Liver (tissue), 9 donors: Measurements from ENCODE around the gene SERPINA3. TPM values are rescaled to one million over a fixed set of nuclear protein-coding genes. Genes with fewer than 3 reads are reported as not detected.
A peak's percentile ranks its signal among the peaks of the same experiment; 100 is the strongest.

Experiments used
- DNase-seq: peaks from one replicate; pipeline ENCODE4 v3.0.0-alpha.2; 2017; ENCODE audit warnings: low spot score
- H3K27ac ChIP-seq, 2 donors: one replicate each; pipeline ENCODE4 v1.7.0; 2013; ENCODE audit warnings: inconsistent platforms in 2 of 2, low read length in 2 of 2, control low read depth in 1 of 2, low read depth in 1 of 2, mild to moderate bottlenecking in 1 of 2
- H3K27me3 ChIP-seq, 4 donors: one replicate each; pipeline versions ENCODE4 v1.6.1 to v1.7.0; 2013; ENCODE audit warnings: low read length in 3 of 4, inconsistent platforms in 1 of 4, mild to moderate bottlenecking in 1 of 4, moderate library complexity in 1 of 4; ENCODE audit not compliant: control insufficient read depth in 4 of 4, insufficient read depth in 4 of 4
- H3K36me3 ChIP-seq, 4 donors: one replicate each; pipeline versions ENCODE4 v1.6.1 to v1.7.0; 2013; ENCODE audit warnings: low read length in 3 of 4, mild to moderate bottlenecking in 3 of 4, low read depth in 1 of 4, moderate library complexity in 1 of 4; ENCODE audit not compliant: control insufficient read depth in 4 of 4, insufficient read depth in 3 of 4
- H3K4me1 ChIP-seq, 4 donors: one replicate each; pipeline versions ENCODE4 v1.6.1 to v1.7.0; 2013; ENCODE audit warnings: low read length in 3 of 4, mild to moderate bottlenecking in 3 of 4, moderate library complexity in 1 of 4; ENCODE audit not compliant: control insufficient read depth in 4 of 4, insufficient read depth in 4 of 4
- H3K4me3 ChIP-seq, 3 donors: one replicate each; pipeline versions ENCODE4 v1.6.1 to v1.7.0; 2013; ENCODE audit warnings: low read length in 3 of 3, control low read depth in 1 of 3, low read depth in 1 of 3, mild to moderate bottlenecking in 1 of 3
- H3K9ac ChIP-seq, 2 donors: one replicate each; pipeline ENCODE4 v1.7.0; 2013; ENCODE audit warnings: low read length in 2 of 2, mild to moderate bottlenecking in 2 of 2, moderate library complexity in 2 of 2, control low read depth in 1 of 2, low read depth in 1 of 2
- H3K9me3 ChIP-seq, 4 donors: one replicate each; pipeline versions ENCODE4 v1.6.1 to v1.7.0; 2013; ENCODE audit warnings: low read length in 3 of 4; ENCODE audit not compliant: control insufficient read depth in 4 of 4
- ATF3 ChIP-seq: IDR thresholded peaks from 2 replicates; pipeline ENCODE4 v1.6.1; 2016; ENCODE audit warnings: antibody characterized with exemption
- CTCF ChIP-seq: fragments of 150-350 bp; IDR thresholded peaks from 2 replicates; pipeline ENCODE4 v1.5.1; 2017; ENCODE audit warnings: improper control_type of control experiment, low read depth, low read length; ENCODE audit not compliant: missing input control
- EGR1 ChIP-seq, 2 donors: IDR thresholded peaks; 2 replicates each; pipeline ENCODE4 v1.6.1; 2016 to 2018; ENCODE audit warnings: antibody characterized with exemption in 2 of 2, low read depth in 2 of 2
- FOXA1 ChIP-seq: IDR thresholded peaks from 2 replicates; pipeline ENCODE4 v1.6.1; 2016; ENCODE audit warnings: antibody characterized with exemption
- FOXA2 ChIP-seq: IDR thresholded peaks from 2 replicates; pipeline ENCODE4 v1.6.1; 2016; ENCODE audit warnings: antibody characterized with exemption
- GABPA ChIP-seq, 2 donors: IDR thresholded peaks in 1 of 2; conservative IDR thresholded peaks in 1 of 2; 2 replicates each; pipeline ENCODE4 v1.6.1; 2016; ENCODE audit warnings: antibody characterized with exemption in 2 of 2, mild to moderate bottlenecking in 1 of 2, moderate library complexity in 1 of 2
- HNF4A ChIP-seq, 2 donors: conservative IDR thresholded peaks; 2 replicates each; pipeline ENCODE4 v1.6.1; 2016; ENCODE audit warnings: antibody characterized with exemption in 2 of 2, mild to moderate bottlenecking in 2 of 2
- HNF4G ChIP-seq: IDR thresholded peaks from 2 replicates; pipeline ENCODE4 v1.6.1; 2016; ENCODE audit warnings: antibody characterized with exemption
- JUND ChIP-seq, 2 donors: IDR thresholded peaks; 2 replicates each; pipeline ENCODE4 v1.6.1; 2016; ENCODE audit warnings: antibody characterized with exemption in 2 of 2
- MAX ChIP-seq: IDR thresholded peaks from 2 replicates; pipeline ENCODE4 v1.6.1; 2016; ENCODE audit warnings: antibody characterized with exemption
- RAD21 ChIP-seq, 2 donors: IDR thresholded peaks; 2 replicates each; pipeline ENCODE4 v1.6.1; 2016; ENCODE audit warnings: antibody characterized with exemption in 2 of 2, mild to moderate bottlenecking in 2 of 2
- REST ChIP-seq: IDR thresholded peaks from 2 replicates; pipeline ENCODE4 v1.6.1; 2016; ENCODE audit warnings: antibody characterized with exemption, mild to moderate bottlenecking
- RXRA ChIP-seq, 2 donors: IDR thresholded peaks; 2 replicates each; pipeline ENCODE4 v1.6.1; 2017 to 2018; ENCODE audit warnings: antibody characterized with exemption in 2 of 2, mild to moderate bottlenecking in 1 of 2
- SP1 ChIP-seq: IDR thresholded peaks from 2 replicates; pipeline ENCODE4 v1.6.1; 2018; ENCODE audit warnings: antibody characterized with exemption, mild to moderate bottlenecking
- TAF1 ChIP-seq: conservative IDR thresholded peaks from 2 replicates; pipeline ENCODE4 v1.6.1; 2016; ENCODE audit warnings: antibody characterized with exemption, mild to moderate bottlenecking
- YY1 ChIP-seq: IDR thresholded peaks from 2 replicates; pipeline ENCODE4 v1.6.1; 2016; ENCODE audit warnings: antibody characterized with exemption, mild to moderate bottlenecking
- WGBS: extraction: QIAGEN DNeasy Blood & Tissue Kit; methylation state at CpG from one replicate; pipeline ENCODE4 v1.1.7; 2013; 5-methylcytosine and 5-hydroxymethylcytosine counted together
- polyA plus RNA-seq, 2 donors: library from polyadenylated mRNA; stranded (reverse) in 1 of 2; unstranded in 1 of 2; fragments of 200-250 nt in 1 of 2; fragments of >200 nt in 1 of 2; fragmentation: Nextera tagmentation in 1 of 2; extraction: Ambion mirVana in 1 of 2; gene quantifications; one replicate each; pipeline versions ENCODE4 v1.2.1 to v1.2.3, GENCODE V29; 2013 to 2015
- total RNA-seq, 2 donors: library from RNA; depleted of rRNA; stranded (reverse); fragments of >200 nt; gene quantifications; one replicate each; pipeline ENCODE4 v1.2.3, GENCODE V29; 2014
- donor health status: healthy.
- donor health status: healthy.
- donor health status: healthy.
- donor health status: healthy.
- donor health status: healthy.

Gene SERPINA3
- total and polyA plus RNA-seq, 4 donors, result 2,087 to 17,984 (median 13,009) TPM

GRCh38 chr14:94581127-94581999, 30.8 kb upstream of the SERPINA3 start, which contains the start of gene SERPINA5:
TSS of gene SERPINA5 (plus strand) at chr14:94581426. CDS start at chr14:94587363, 5,937 bp downstream.
- Histone ChIP-seq H3K9ac (peak within 1 kb of the TSS; percentile 71 to 76), H3K4me3 (peak within 1 kb of the TSS; percentile 36 to 79 (median 78)), H3K27me3 (no peaks in the 10 kb centered on the region), H3K27ac (peak within 1 kb of the TSS; percentile 49 to 65), H3K4me1 (peaks cover 15 to 64% (median 51%) of the 10 kb centered on the region in 4 donors), H3K9me3 (no peaks in the 10 kb centered on the region), H3K36me3 (no peaks in the 10 kb centered on the region)
- peak; percentile 77 for DNase-seq
- 21% methylated on average over 18 of the region's 18 CpGs for WGBS
- TF ChIP-seq EGR1 (IDR thresholded peaks at IDR 0.05; ENCODE audit: low read depth in 2 of 2), result no peak
- peak in 1 of 2 donors; percentile 46 for TF ChIP-seq RAD21 (IDR thresholded peaks at IDR 0.05)
- TF ChIP-seq FOXA1, result peak; percentile 7
- peak; percentile 52 for TF ChIP-seq SP1
- peak; percentile 18 for TF ChIP-seq MAX
- TF ChIP-seq RXRA (IDR thresholded peaks at IDR 0.05), result peak; percentile 59 to 67
- peak; percentile 76 for TF ChIP-seq TAF1
- no peak for TF ChIP-seq YY1
- peak in 1 of 2 donors; percentile 35 for TF ChIP-seq GABPA (IDR thresholded peaks at IDR 0.05 in 1 of 2, conservative IDR thresholded peaks at IDR 0.05 in 1 of 2)
- TF ChIP-seq HNF4A (conservative IDR thresholded peaks at IDR 0.05), result peak in 1 of 2 donors; percentile 49
- TF ChIP-seq REST, result peak; percentile 54

- 40% methylated on average over 7 of the region's 7 CpGs for WGBS
- peak overlapping the region; percentile 49 to 65 for H3K27ac ChIP-seq
- H3K9ac ChIP-seq, result peak overlapping the region; percentile 71 to 76
- DNase-seq, result no peak
- H3K36me3 ChIP-seq, result peaks cover 0 to 5% (median 0%) of the 10 kb centered on the region in 4 donors
- H3K27me3 ChIP-seq, result no peaks in the 10 kb centered on the region
- H3K4me3 ChIP-seq, result peak overlapping the region; percentile 36 to 79 (median 78)
- TF ChIP-seq JUND (IDR thresholded peaks at IDR 0.05) (no peak), GABPA (IDR thresholded peaks at IDR 0.05 in 1 of 2, conservative IDR thresholded peaks at IDR 0.05 in 1 of 2) (no peak), TAF1 (no peak), EGR1 (IDR thresholded peaks at IDR 0.05; ENCODE audit: low read depth in 2 of 2) (no peak), SP1 (no peak), YY1 (no peak), FOXA2 (no peak), CTCF (no peak), REST (no peak), ATF3 (no peak), HNF4G (no peak), RAD21 (IDR thresholded peaks at IDR 0.05) (no peak)
- H3K9me3 ChIP-seq, result no peaks in the 10 kb centered on the region
- peaks cover 15 to 73% (median 58%) of the 10 kb centered on the region in 4 donors for H3K4me1 ChIP-seq
Measured at GRCh38 chr14:94582199-94582750, 29.9 kb upstream of the SERPINA3 start.
